ENCODE results near the gene RUNDC1.

RUNDC1 gene

DNA sequence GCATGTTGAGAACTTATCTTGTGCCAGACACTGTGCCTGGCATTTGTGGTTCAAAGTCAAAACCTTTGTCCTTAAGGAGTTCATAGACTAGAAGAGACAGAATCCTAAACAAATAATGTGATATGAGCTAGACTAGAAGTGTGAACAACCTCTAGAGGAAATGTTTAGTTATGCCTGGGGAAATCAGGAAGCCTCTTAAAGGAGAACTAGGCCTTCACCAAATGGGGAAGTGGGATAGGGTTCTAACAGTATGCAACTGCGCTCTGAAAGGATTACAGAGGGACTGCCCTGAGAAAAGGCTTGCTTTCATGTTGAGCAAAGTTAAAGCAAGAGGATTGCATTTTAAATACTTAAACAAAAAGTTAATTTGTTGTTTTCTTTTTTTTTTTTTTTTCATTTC, 4.9 kb downstream of the RUNDC1 start:
- TF ChIP-seq EZH2phosphoT487 (IDR thresholded peaks at IDR 0.05; ENCODE audit: borderline replicate concordance): no peak
- TF ChIP-seq, protein P1, sequence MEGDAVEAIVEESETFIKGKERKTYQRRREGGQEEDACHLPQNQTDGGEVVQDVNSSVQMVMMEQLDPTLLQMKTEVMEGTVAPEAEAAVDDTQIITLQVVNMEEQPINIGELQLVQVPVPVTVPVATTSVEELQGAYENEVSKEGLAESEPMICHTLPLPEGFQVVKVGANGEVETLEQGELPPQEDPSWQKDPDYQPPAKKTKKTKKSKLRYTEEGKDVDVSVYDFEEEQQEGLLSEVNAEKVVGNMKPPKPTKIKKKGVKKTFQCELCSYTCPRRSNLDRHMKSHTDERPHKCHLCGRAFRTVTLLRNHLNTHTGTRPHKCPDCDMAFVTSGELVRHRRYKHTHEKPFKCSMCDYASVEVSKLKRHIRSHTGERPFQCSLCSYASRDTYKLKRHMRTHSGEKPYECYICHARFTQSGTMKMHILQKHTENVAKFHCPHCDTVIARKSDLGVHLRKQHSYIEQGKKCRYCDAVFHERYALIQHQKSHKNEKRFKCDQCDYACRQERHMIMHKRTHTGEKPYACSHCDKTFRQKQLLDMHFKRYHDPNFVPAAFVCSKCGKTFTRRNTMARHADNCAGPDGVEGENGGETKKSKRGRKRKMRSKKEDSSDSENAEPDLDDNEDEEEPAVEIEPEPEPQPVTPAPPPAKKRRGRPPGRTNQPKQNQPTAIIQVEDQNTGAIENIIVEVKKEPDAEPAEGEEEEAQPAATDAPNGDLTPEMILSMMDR (conservative IDR thresholded peaks at IDR 0.05; ENCODE audit: low read length): no peak
- H3K4me3 ChIP-seq (ENCODE audit: low read length, poor library complexity, severe bottlenecking): peak overlapping the region; percentile 50
- H4K20me1 ChIP-seq (ENCODE audit: insufficient read depth, low read length, poor library complexity, severe bottlenecking): peaks cover 21% of the 10 kb centered on the region
- no peaks in the 10 kb centered on the region for H3K27me3 ChIP-seq (ENCODE audit: insufficient read depth, low read length, poor library complexity, severe bottlenecking)
- H3K9ac ChIP-seq (ENCODE audit: low read depth, low read length, poor library complexity, severe bottlenecking): peak overlapping the region; percentile 48
- H3K79me2 ChIP-seq (ENCODE audit: insufficient read depth, low read length): peaks cover 59% of the 10 kb centered on the region
- peaks cover 31% of the 10 kb centered on the region for H3K4me1 ChIP-seq (ENCODE audit: insufficient read depth, low read length, poor library complexity, severe bottlenecking)
- no peaks in the 10 kb centered on the region for H3K9me3 ChIP-seq (ENCODE audit: insufficient read depth, low read depth, low read length)
- H3K4me2 ChIP-seq (ENCODE audit: low read depth, low read length, poor library complexity, severe bottlenecking): peak overlapping the region; percentile 94
- no peaks in the 10 kb centered on the region for H3K9me2 ChIP-seq (replicated peaks; ENCODE audit: low read depth, low read length)
- peaks cover 37% of the 10 kb centered on the region; the same call in 1 of the 2 replicates for H3K36me3 ChIP-seq (ENCODE audit: insufficient read depth, low read length)
- no peaks in the 10 kb centered on the region for H3F3A ChIP-seq (ENCODE audit: low read depth)
- H2AFZ ChIP-seq (ENCODE audit: low read length): no peak overlapping the region

DNA sequence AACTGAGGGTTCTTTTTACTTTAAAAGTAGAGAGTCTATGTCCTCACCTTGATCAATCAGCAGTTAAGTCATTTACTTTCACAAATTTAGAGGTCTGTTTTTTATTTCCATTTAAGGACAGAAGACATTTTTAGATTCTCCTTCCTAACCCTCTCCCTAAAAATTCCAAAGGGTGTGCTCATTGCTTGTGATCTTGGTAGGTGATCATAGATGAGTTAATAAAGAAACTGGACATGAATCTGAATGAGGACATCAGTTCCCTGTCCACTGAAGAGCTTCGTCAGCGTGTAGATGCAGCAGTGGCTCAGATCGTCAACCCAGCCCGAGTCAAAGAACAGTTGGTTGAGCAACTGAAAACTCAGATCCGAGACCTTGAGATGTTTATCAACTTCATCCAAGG, 8.8 kb downstream of the RUNDC1 start:
- Histone ChIP-seq H3K4me1 (ENCODE audit: insufficient read depth, low read length, poor library complexity, severe bottlenecking) (peaks cover 15% of the 10 kb centered on the region), H3K4me2 (ENCODE audit: low read depth, low read length, poor library complexity, severe bottlenecking) (no peak overlapping the region), H3K9me2 (replicated peaks; ENCODE audit: low read depth, low read length) (no peaks in the 10 kb centered on the region), H3K9ac (ENCODE audit: low read depth, low read length, poor library complexity, severe bottlenecking) (no peak overlapping the region), H3K79me2 (ENCODE audit: insufficient read depth, low read length) (peaks cover 22% of the 10 kb centered on the region), H3K9me3 (ENCODE audit: insufficient read depth, low read depth, low read length) (no peaks in the 10 kb centered on the region), H3K27me3 (ENCODE audit: insufficient read depth, low read length, poor library complexity, severe bottlenecking) (no peaks in the 10 kb centered on the region), H4K20me1 (ENCODE audit: insufficient read depth, low read length, poor library complexity, severe bottlenecking) (peaks cover 4% of the 10 kb centered on the region), H3K4me3 (ENCODE audit: low read length, poor library complexity, severe bottlenecking) (no peak overlapping the region), H3K36me3 (ENCODE audit: insufficient read depth, low read length) (peaks cover 62% of the 10 kb centered on the region; the same call in 1 of the 2 replicates), H2AFZ (ENCODE audit: low read length) (no peak overlapping the region), H3F3A (ENCODE audit: low read depth) (no peaks in the 10 kb centered on the region)
- TF ChIP-seq EZH2phosphoT487 (IDR thresholded peaks at IDR 0.05; ENCODE audit: borderline replicate concordance): no peak
- TF ChIP-seq, protein P1 (conservative IDR thresholded peaks at IDR 0.05; ENCODE audit: low read length): no peak

DNA sequence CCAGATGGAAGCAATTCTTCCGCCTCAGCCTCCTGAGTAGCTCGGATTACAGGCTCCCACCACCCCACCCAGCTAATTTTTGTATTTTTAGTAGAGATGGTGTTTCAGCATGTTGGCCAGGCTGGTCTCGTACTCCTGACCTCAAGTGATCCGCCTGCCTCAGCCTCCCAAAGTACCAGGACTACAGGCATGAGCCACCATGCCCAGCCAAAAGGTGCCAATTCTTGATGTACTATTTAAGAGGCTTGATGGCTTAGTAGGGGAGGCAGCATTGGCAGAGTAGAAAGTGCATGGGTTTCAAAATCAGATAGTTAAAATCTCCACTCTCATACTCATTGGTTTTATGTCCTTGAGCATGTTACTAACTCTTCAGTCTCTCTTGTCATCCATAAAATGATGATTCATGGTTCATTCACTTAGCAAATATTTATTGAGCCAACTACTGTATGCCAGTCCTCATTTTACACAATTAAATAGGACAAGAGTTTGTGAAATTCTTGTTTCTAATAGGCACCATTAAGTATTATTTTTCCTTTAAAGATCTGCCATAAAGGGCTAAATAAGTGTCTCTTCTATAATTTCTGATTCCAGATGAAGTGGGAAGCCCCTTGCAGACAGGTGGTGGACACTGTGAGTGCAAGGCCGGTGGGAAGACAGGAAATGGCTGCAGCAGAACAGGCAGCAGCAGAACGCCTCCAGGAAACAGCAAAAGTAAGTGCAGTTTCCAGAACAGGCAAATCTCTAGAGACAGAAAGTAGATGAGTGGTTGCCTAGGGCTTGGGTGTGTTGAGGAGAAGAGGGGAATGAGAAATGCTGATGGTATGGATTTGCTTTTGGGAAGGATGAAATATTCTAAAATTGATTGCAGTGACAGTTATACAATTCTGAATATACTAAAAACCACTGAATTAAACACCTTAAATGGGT, 9.6 kb downstream of the RUNDC1 start:
- H3F3A ChIP-seq (ENCODE audit: low read depth): no peaks in the 10 kb centered on the region
- H2AFZ ChIP-seq (ENCODE audit: low read length): no peak overlapping the region
- no peak overlapping the region for H3K4me3 ChIP-seq (ENCODE audit: low read length, poor library complexity, severe bottlenecking)
- H3K9me3 ChIP-seq (ENCODE audit: insufficient read depth, low read depth, low read length): no peaks in the 10 kb centered on the region
- H3K4me2 ChIP-seq (ENCODE audit: low read depth, low read length, poor library complexity, severe bottlenecking): no peak overlapping the region
- peaks cover 62% of the 10 kb centered on the region; the same call in 1 of the 2 replicates for H3K36me3 ChIP-seq (ENCODE audit: insufficient read depth, low read length)
- no peaks in the 10 kb centered on the region for H3K27me3 ChIP-seq (ENCODE audit: insufficient read depth, low read length, poor library complexity, severe bottlenecking)
- no peaks in the 10 kb centered on the region for H4K20me1 ChIP-seq (ENCODE audit: insufficient read depth, low read length, poor library complexity, severe bottlenecking)
- TF ChIP-seq, protein P1 (conservative IDR thresholded peaks at IDR 0.05; ENCODE audit: low read length): no peak
- TF ChIP-seq EZH2phosphoT487 (IDR thresholded peaks at IDR 0.05; ENCODE audit: borderline replicate concordance): no peak
- peaks cover 14% of the 10 kb centered on the region; the same call in 1 of the 2 replicates for H3K79me2 ChIP-seq (ENCODE audit: insufficient read depth, low read length)
- no peaks in the 10 kb centered on the region for H3K9me2 ChIP-seq (replicated peaks; ENCODE audit: low read depth, low read length)
- H3K9ac ChIP-seq (ENCODE audit: low read depth, low read length, poor library complexity, severe bottlenecking): no peak overlapping the region
- peaks cover 8% of the 10 kb centered on the region for H3K4me1 ChIP-seq (ENCODE audit: insufficient read depth, low read length, poor library complexity, severe bottlenecking)

Data from Loucy (cell line).